Prostate gland (tissue), 2 donors: ENCODE results near the gene AGBL4.

ENCODE experiments used
- CTCF ChIP-seq, 4 experiments: fragments of 200-600 bp in 2 of 4; fragments of 450-650 bp in 2 of 4; sonication (generic) in 2 of 4; IDR thresholded peaks; 1 replicate in 3 of 4; 2 replicates in 1 of 4; pipeline ENCODE4 v1.5.1; 2016 to 2019; ENCODE audit warnings: antibody characterized with exemption in 4 of 4, mild to moderate bottlenecking in 2 of 4, moderate library complexity in 2 of 4
- POLR2A ChIP-seq: fragments of 450-650 bp; IDR thresholded peaks from one replicate; pipeline ENCODE4 v1.6.1; 2016; ENCODE audit warnings: antibody characterized with exemption, mild to moderate bottlenecking
- POLR2AphosphoS5 ChIP-seq: sonication (generic); formaldehyde crosslinking; IDR thresholded peaks from one replicate; pipeline ENCODE4 v1.6.1; 2017; ENCODE audit warnings: antibody characterized with exemption

GRCh38 chr1:50048791-50049190, 25.0 kb upstream of the AGBL4 start:
- TF ChIP-seq CTCF (IDR thresholded peaks at IDR 0.05) (no peak), POLR2A (no peak), POLR2AphosphoS5 (no peak)
